Right atrium auricular region (tissue), 2 donors: Measurements from ENCODE around the gene DMRT1. TPM values are rescaled to one million over a fixed set of nuclear protein-coding genes. Genes with fewer than 3 reads are reported as not detected.

ENCODE experiments used
- DNase-seq: peaks from one replicate; pipeline ENCODE4 v3.0.0-alpha.2; 2019; ENCODE audit warnings: low spot score
- H3K27ac ChIP-seq, 2 donors: fragments of 200-600 bp; sonication (generic); 1 replicate in 1 of 2; 2 replicates in 1 of 2; pipeline ENCODE4 v1.5.1; 2016 to 2019
- H3K27me3 ChIP-seq, 2 donors: fragments of 200-600 bp; sonication (generic); one replicate each; pipeline versions ENCODE4 v1.5.1 to v1.6.0; 2017 to 2019
- H3K36me3 ChIP-seq: fragments of 200-600 bp; sonication (generic); one replicate; pipeline ENCODE4 v1.5.1; 2016
- H3K4me1 ChIP-seq, 2 donors: fragments of 200-600 bp; sonication (generic); one replicate each; pipeline versions ENCODE4 v1.5.1 to v1.6.0; 2017 to 2019
- H3K4me3 ChIP-seq, 2 donors: fragments of 200-600 bp; sonication (generic); 1 replicate in 1 of 2; 2 replicates in 1 of 2; pipeline ENCODE4 v1.5.1; 2017 to 2019; ENCODE audit warnings: mild to moderate bottlenecking in 1 of 2, moderate library complexity in 1 of 2
- H3K9me3 ChIP-seq, 2 donors: fragments of 200-600 bp; sonication (generic); one replicate each; pipeline ENCODE4 v1.5.1; 2019
- CTCF ChIP-seq, 2 donors: fragments of 200-600 bp; sonication (generic); IDR thresholded peaks; one replicate each; pipeline ENCODE4 v1.5.1; 2019; ENCODE audit warnings: antibody characterized with exemption in 2 of 2
- total RNA-seq, 2 donors: library from RNA; depleted of rRNA; stranded (reverse); fragments of >200 nt; gene quantifications; one replicate each; pipeline ENCODE4 v1.1.0, GENCODE V29; 2016

Gene DMRT1
- total RNA-seq, 2 donors from 2014 or later = not detected

- Histone ChIP-seq H3K4me3 (peak overlapping the region; percentile 20 to 46), H3K36me3 (no peaks in the 10 kb centered on the region), H3K27me3 (peaks cover 61 to 86% of the 10 kb centered on the region in 2 donors), H3K9me3 (no peaks in the 10 kb centered on the region), H3K4me1 (peaks cover 0 to 51% of the 10 kb centered on the region in 2 donors), H3K27ac (no peak overlapping the region)
- no peak for DNase-seq
- TF ChIP-seq CTCF (IDR thresholded peaks at IDR 0.05) = no peak
Measured at GRCh38 chr9:972501-973294, 131.2 kb downstream of the DMRT1 start.

- H3K4me3 ChIP-seq = no peak overlapping the region
- peaks cover 0 to 51% of the 10 kb centered on the region in 2 donors for H3K4me1 ChIP-seq
- no peaks in the 10 kb centered on the region for H3K9me3 ChIP-seq
- DNase-seq = no peak
- no peak for TF ChIP-seq CTCF (IDR thresholded peaks at IDR 0.05)
- H3K27ac ChIP-seq = no peak overlapping the region
- no peaks in the 10 kb centered on the region for H3K36me3 ChIP-seq
- H3K27me3 ChIP-seq = peaks cover 56 to 85% of the 10 kb centered on the region in 2 donors
Measured at GRCh38 chr9:973295-973834, 131.9 kb downstream of the DMRT1 start.

GRCh38 chr9:974031-974995, 132.8 kb downstream of the DMRT1 start:
- Histone ChIP-seq H3K9me3 (no peaks in the 10 kb centered on the region), H3K4me1 (peaks cover 0 to 51% of the 10 kb centered on the region in 2 donors), H3K4me3 (no peak overlapping the region), H3K27ac (no peak overlapping the region), H3K36me3 (no peaks in the 10 kb centered on the region), H3K27me3 (peaks cover 60 to 91% of the 10 kb centered on the region in 2 donors)
- no peak for TF ChIP-seq CTCF (IDR thresholded peaks at IDR 0.05)
- no peak for DNase-seq

GRCh38 chr9:974996-975739, 133.7 kb downstream of the DMRT1 start:
- H3K36me3 ChIP-seq = no peaks in the 10 kb centered on the region
- H3K4me1 ChIP-seq = peaks cover 0 to 43% of the 10 kb centered on the region in 2 donors
- no peak for TF ChIP-seq CTCF (IDR thresholded peaks at IDR 0.05)
- no peaks in the 10 kb centered on the region for H3K9me3 ChIP-seq
- no peak overlapping the region for H3K27ac ChIP-seq
- DNase-seq = no peak
- H3K27me3 ChIP-seq = peaks cover 54 to 90% of the 10 kb centered on the region in 2 donors
- H3K4me3 ChIP-seq = no peak overlapping the region

- TF ChIP-seq CTCF (IDR thresholded peaks at IDR 0.05) = no peak
- Histone ChIP-seq H3K36me3 (no peaks in the 10 kb centered on the region), H3K9me3 (no peaks in the 10 kb centered on the region), H3K27me3 (peaks cover 57 to 85% of the 10 kb centered on the region in 2 donors), H3K4me3 (no peak overlapping the region), H3K27ac (no peak overlapping the region), H3K4me1 (peaks cover 0 to 36% of the 10 kb centered on the region in 2 donors)
- no peak for DNase-seq
Measured at GRCh38 chr9:975740-976257, 134.3 kb downstream of the DMRT1 start.
